ENCODE results near the gene BCL6B. TPM values are rescaled to one million over a fixed set of nuclear protein-coding genes. Genes with fewer than 3 reads are reported as not detected.
A peak's percentile ranks its signal among the peaks of the same experiment; 100 is the strongest.
"Not testable (repeated sequence)": the region's sequence is repeated elsewhere in the genome, so short reads cannot be mapped to it uniquely, and the experiment has no call there.

The BCL6B gene
- total RNA-seq, 1 donor from 2014 or later: not detected

DNA sequence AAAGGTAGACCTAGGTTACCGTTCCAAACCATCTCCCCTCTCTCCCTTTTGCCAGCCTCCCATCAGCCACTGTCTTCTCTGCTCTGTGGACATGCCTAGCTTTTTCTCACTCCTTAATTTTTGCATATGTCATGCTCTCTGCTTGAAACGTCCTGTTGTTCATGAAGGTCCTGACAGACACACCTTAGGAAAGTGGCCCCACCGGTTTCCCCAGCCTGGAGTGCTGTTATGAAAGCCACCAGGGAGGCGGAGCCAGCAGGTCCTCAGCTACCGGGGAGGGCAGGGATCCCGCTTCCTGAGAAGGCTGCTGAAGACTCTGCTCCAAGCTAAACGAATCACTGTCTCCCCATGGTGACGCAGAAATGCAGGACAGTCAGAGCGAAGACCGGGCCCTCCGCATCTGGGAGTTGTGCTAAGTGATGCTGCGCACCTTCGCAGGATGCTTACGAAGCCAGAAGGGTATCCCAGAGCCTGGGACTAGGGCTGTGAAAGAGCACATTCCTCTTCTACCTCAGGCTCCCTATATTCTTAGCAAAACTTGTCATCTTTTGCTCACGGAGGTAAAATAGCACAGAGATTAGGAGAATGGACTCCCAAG is 23.4 kb downstream of the BCL6B start:
- Histone ChIP-seq H2AFZ (ENCODE audit: low read depth, low read length) (peak overlapping the region; percentile 18), H3K9ac (ENCODE audit: low read length) (no peak overlapping the region), H3K4me3 (ENCODE audit: insufficient read depth, low read depth, low read length) (no peak overlapping the region), H3K36me3 (ENCODE audit: insufficient read depth, low read length) (no peaks in the 10 kb centered on the region), H4K20me1 (ENCODE audit: insufficient read depth, low read length) (no peaks in the 10 kb centered on the region), H3K27me3 (ENCODE audit: insufficient read depth, low read length) (peaks cover 21% of the 10 kb centered on the region), H3K9me3 (ENCODE audit: insufficient read depth, low read depth, low read length) (peaks cover 3% of the 10 kb centered on the region), H3K79me2 (ENCODE audit: insufficient read depth, low read length) (no peaks in the 10 kb centered on the region), H3K4me1 (ENCODE audit: insufficient read depth, low read length) (peaks cover 17% of the 10 kb centered on the region), H3K4me2 (ENCODE audit: low read length) (peak overlapping the region; percentile 55), H3K27ac (ENCODE audit: low read depth, low read length) (no peak overlapping the region)
- H3K9me3 Mint-ChIP-seq (ENCODE audit: unreplicated experiment): no peaks in the 10 kb centered on the region
- no peak for FAIRE-seq
- H3K27me3 Mint-ChIP-seq (ENCODE audit: low read depth, unreplicated experiment): peaks cover 41% of the 10 kb centered on the region
- peak overlapping the region; percentile 24 for H3K4me3 Mint-ChIP-seq (ENCODE audit: unreplicated experiment)
- no peak for DNase-seq (ENCODE audit: low read depth)
- H3K27ac Mint-ChIP-seq (ENCODE audit: unreplicated experiment): no peak overlapping the region
- TF ChIP-seq, protein P1, sequence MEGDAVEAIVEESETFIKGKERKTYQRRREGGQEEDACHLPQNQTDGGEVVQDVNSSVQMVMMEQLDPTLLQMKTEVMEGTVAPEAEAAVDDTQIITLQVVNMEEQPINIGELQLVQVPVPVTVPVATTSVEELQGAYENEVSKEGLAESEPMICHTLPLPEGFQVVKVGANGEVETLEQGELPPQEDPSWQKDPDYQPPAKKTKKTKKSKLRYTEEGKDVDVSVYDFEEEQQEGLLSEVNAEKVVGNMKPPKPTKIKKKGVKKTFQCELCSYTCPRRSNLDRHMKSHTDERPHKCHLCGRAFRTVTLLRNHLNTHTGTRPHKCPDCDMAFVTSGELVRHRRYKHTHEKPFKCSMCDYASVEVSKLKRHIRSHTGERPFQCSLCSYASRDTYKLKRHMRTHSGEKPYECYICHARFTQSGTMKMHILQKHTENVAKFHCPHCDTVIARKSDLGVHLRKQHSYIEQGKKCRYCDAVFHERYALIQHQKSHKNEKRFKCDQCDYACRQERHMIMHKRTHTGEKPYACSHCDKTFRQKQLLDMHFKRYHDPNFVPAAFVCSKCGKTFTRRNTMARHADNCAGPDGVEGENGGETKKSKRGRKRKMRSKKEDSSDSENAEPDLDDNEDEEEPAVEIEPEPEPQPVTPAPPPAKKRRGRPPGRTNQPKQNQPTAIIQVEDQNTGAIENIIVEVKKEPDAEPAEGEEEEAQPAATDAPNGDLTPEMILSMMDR (IDR thresholded peaks at IDR 0.05; ENCODE audit: insufficient read depth, low read depth, low read length): no peak
- TF ChIP-seq EZH2 (IDR thresholded peaks at IDR 0.05; ENCODE audit: insufficient read depth, low read length): no peak
- H3K4me1 Mint-ChIP-seq (ENCODE audit: low read depth, unreplicated experiment): peaks cover 6% of the 10 kb centered on the region
- H3K36me3 Mint-ChIP-seq (ENCODE audit: low read depth, unreplicated experiment): no peaks in the 10 kb centered on the region

DNA sequence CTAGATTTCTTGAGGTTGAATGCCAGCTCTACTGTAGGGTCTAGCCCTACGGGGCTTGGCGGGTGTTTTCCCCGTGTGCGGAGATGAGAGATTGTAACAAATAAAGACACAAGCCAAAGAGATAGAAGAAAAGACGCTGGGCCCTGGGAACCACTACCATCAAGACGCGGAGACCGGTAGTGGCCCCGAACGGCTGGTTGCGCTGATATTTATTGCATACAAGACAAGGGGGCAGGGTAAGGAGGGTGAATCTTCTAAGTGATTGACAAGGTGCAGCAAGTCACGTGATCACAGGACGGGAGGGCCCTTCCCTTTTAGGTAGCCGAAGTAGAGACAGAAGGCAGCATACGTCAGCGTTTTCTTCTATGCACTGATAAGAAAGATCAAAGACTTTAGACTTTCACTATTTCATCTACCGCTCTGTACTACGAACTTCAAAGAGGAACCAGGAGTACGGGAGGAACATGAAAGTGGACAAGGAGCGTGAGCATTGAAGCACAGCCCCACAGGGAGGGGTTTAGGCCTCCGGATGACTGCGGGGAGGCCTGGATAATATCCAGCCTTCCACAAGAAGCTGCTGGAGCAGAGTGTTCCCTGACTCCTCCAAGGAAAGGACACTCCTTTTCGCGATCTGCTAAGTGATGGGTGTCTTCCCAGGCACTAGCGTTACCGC is 24.0 kb downstream of the BCL6B start:
- peaks cover 34% of the 10 kb centered on the region for H3K27me3 Mint-ChIP-seq (ENCODE audit: low read depth, unreplicated experiment)
- H3K4me1 ChIP-seq (ENCODE audit: insufficient read depth, low read length): peaks cover 17% of the 10 kb centered on the region
- H3K27ac Mint-ChIP-seq (ENCODE audit: unreplicated experiment); H3K36me3 ChIP-seq (ENCODE audit: insufficient read depth, low read length); H3K4me3 ChIP-seq (ENCODE audit: insufficient read depth, low read depth, low read length); H3K36me3 Mint-ChIP-seq (ENCODE audit: low read depth, unreplicated experiment); H4K20me1 ChIP-seq (ENCODE audit: insufficient read depth, low read length); FAIRE-seq; H3K4me1 Mint-ChIP-seq (ENCODE audit: low read depth, unreplicated experiment); DNase-seq (ENCODE audit: low read depth); H3K9ac ChIP-seq (ENCODE audit: low read length); H3K9me3 ChIP-seq (ENCODE audit: insufficient read depth, low read depth, low read length); H3K27ac ChIP-seq (ENCODE audit: low read depth, low read length); H3K9me3 Mint-ChIP-seq (ENCODE audit: unreplicated experiment); H3K4me3 Mint-ChIP-seq (ENCODE audit: unreplicated experiment); H3K79me2 ChIP-seq (ENCODE audit: insufficient read depth, low read length): not testable (repeated sequence)
- H2AFZ ChIP-seq (ENCODE audit: low read depth, low read length): peak overlapping the region; percentile 18
- H3K27me3 ChIP-seq (ENCODE audit: insufficient read depth, low read length): peaks cover 21% of the 10 kb centered on the region
- H3K4me2 ChIP-seq (ENCODE audit: low read length): peak overlapping the region; percentile 55

DNA sequence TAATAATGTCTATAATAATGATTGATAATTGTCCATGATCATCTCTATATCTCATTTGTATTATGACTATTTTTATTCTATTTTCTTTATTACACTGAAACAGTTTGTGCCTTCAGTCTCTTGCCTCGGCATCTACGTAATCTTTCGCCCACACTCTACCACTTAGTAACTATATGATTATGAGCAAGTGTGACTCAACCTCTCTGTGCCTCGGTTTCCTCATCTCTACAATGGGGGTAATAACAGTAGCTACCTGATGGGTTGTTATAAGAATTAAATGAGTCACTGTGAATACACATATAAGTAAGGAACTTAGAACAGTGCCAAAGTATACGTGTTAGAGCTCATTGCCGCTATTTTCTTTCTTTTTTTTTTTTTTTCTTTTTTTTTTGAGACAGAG is 24.7 kb downstream of the BCL6B start:
- no peak overlapping the region for H3K9ac ChIP-seq (ENCODE audit: low read length)
- H3K36me3 Mint-ChIP-seq (ENCODE audit: low read depth, unreplicated experiment): no peaks in the 10 kb centered on the region
- DNase-seq (ENCODE audit: low read depth) (no peak), FAIRE-seq (no peak)
- no peak overlapping the region for H3K4me2 ChIP-seq (ENCODE audit: low read length)
- no peak overlapping the region for H3K27ac ChIP-seq (ENCODE audit: low read depth, low read length)
- no peaks in the 10 kb centered on the region for H3K9me3 Mint-ChIP-seq (ENCODE audit: unreplicated experiment)
- no peak overlapping the region for H3K4me3 ChIP-seq (ENCODE audit: insufficient read depth, low read depth, low read length)
- peaks cover 3% of the 10 kb centered on the region for H3K9me3 ChIP-seq (ENCODE audit: insufficient read depth, low read depth, low read length)
- no peaks in the 10 kb centered on the region for H3K36me3 ChIP-seq (ENCODE audit: insufficient read depth, low read length)
- no peak overlapping the region for H3K4me3 Mint-ChIP-seq (ENCODE audit: unreplicated experiment)
- peaks cover 6% of the 10 kb centered on the region for H3K4me1 Mint-ChIP-seq (ENCODE audit: low read depth, unreplicated experiment)
- no peak overlapping the region for H3K27ac Mint-ChIP-seq (ENCODE audit: unreplicated experiment)
- H3K79me2 ChIP-seq (ENCODE audit: insufficient read depth, low read length): no peaks in the 10 kb centered on the region
- no peak overlapping the region for H2AFZ ChIP-seq (ENCODE audit: low read depth, low read length)
- peaks cover 32% of the 10 kb centered on the region for H3K27me3 Mint-ChIP-seq (ENCODE audit: low read depth, unreplicated experiment)
- TF ChIP-seq EZH2 (IDR thresholded peaks at IDR 0.05; ENCODE audit: insufficient read depth, low read length): no peak
- TF ChIP-seq, protein P1 (IDR thresholded peaks at IDR 0.05; ENCODE audit: insufficient read depth, low read depth, low read length): no peak
- H3K27me3 ChIP-seq (ENCODE audit: insufficient read depth, low read length): peaks cover 17% of the 10 kb centered on the region
- H4K20me1 ChIP-seq (ENCODE audit: insufficient read depth, low read length): no peaks in the 10 kb centered on the region
- H3K4me1 ChIP-seq (ENCODE audit: insufficient read depth, low read length): peaks cover 17% of the 10 kb centered on the region

Data from astrocyte (in vitro differentiated cells and primary cell).